ENCODE results near the gene B4GAT1. TPM values are rescaled to one million over a fixed set of nuclear protein-coding genes. Genes with fewer than 3 reads are reported as not detected.

B4GAT1 gene
- total RNA-seq, 1 experiment from 2014 or later, result 47.1 TPM

GRCh38 chr11:66346476-66347424 is 679 bp downstream of the B4GAT1 start:
- no peaks in the 10 kb centered on the region for H3K9me3 ChIP-seq (ENCODE audit: low read depth, low read length, poor library complexity, severe bottlenecking)
- ChIA-PET POLR2A (ENCODE audit: low non-redundant PET) (no interaction called here), CTCF (interaction anchor here (0.5 to 1.4 kb wide), 2 partner anchors 39 to 988 kb away, joined by 7 to 10 read pairs; no protein-coding TSS in a partner anchor)
- peak overlapping the region; percentile 78 for H3K4me3 ChIP-seq (ENCODE audit: low read depth, low read length, poor library complexity, severe bottlenecking)
- no peak for DNase-seq (ENCODE audit: low spot score)
- H3K4me1 ChIP-seq (ENCODE audit: insufficient read depth, low read length, poor library complexity, severe bottlenecking), result peaks cover 32% of the 10 kb centered on the region
- no TSS peak for BruUV-seq (replicated peaks)
- intact Hi-C loops (cut with micrococcal nuclease; ENCODE audit: unreplicated experiment), result no loop called here
- no peaks in the 10 kb centered on the region for H3K27me3 ChIP-seq (replicated peaks; ENCODE audit: insufficient read depth, low read depth, low read length, poor library complexity)
- peaks cover 3% of the 10 kb centered on the region for H3K36me3 ChIP-seq (ENCODE audit: insufficient read depth, low read length, poor library complexity, severe bottlenecking)
- TF ChIP-seq CTCF (conservative IDR thresholded peaks at IDR 0.05; ENCODE audit: low read depth, low read length) (no peak), EZH2 (IDR thresholded peaks at IDR 0.05; ENCODE audit: borderline replicate concordance, low read depth, low read length, poor library complexity, severe bottlenecking) (no peak)
- H3K27ac ChIP-seq (ENCODE audit: low read depth, low read length, poor library complexity, severe bottlenecking), result peak overlapping the region; percentile 87

- no TSS peak for BruUV-seq (replicated peaks)
- peaks cover 9% of the 10 kb centered on the region for H3K36me3 ChIP-seq (ENCODE audit: insufficient read depth, low read length, poor library complexity, severe bottlenecking)
- H3K27me3 ChIP-seq (replicated peaks; ENCODE audit: insufficient read depth, low read depth, low read length, poor library complexity), result no peaks in the 10 kb centered on the region
- DNase-seq (ENCODE audit: low spot score), result no peak
- ChIA-PET CTCF (interaction anchor here (0.5 to 0.6 kb wide), 2 partner anchors 48 to 708 kb away, joined by 3 to 4 read pairs; partner anchors contain the start of gene SIPA1), POLR2A (ENCODE audit: low non-redundant PET) (no interaction called here)
- TF ChIP-seq CTCF (conservative IDR thresholded peaks at IDR 0.05; ENCODE audit: low read depth, low read length), result no peak
- no peak for TF ChIP-seq EZH2 (IDR thresholded peaks at IDR 0.05; ENCODE audit: borderline replicate concordance, low read depth, low read length, poor library complexity, severe bottlenecking)
- intact Hi-C loops (cut with micrococcal nuclease; ENCODE audit: unreplicated experiment), result loop anchor here (2.0 kb wide), 1 partner anchor 32 kb away; no protein-coding TSS in a partner anchor
- H3K27ac ChIP-seq (ENCODE audit: low read depth, low read length, poor library complexity, severe bottlenecking), result peak overlapping the region; percentile 87
- H3K4me3 ChIP-seq (ENCODE audit: low read depth, low read length, poor library complexity, severe bottlenecking), result peak overlapping the region; percentile 78
- H3K9me3 ChIP-seq (ENCODE audit: low read depth, low read length, poor library complexity, severe bottlenecking), result no peaks in the 10 kb centered on the region
- H3K4me1 ChIP-seq (ENCODE audit: insufficient read depth, low read length, poor library complexity, severe bottlenecking), result peaks cover 32% of the 10 kb centered on the region
Observed at GRCh38 chr11:66345316-66345649, 2.1 kb downstream of the B4GAT1 start.

- peak within 1 kb of the TSS; percentile 78 for H3K4me3 ChIP-seq (ENCODE audit: low read depth, low read length, poor library complexity, severe bottlenecking)
- no peaks in the 10 kb centered on the region for H3K27me3 ChIP-seq (replicated peaks; ENCODE audit: insufficient read depth, low read depth, low read length, poor library complexity)
- peaks cover 32% of the 10 kb centered on the region for H3K4me1 ChIP-seq (ENCODE audit: insufficient read depth, low read length, poor library complexity, severe bottlenecking)
- intact Hi-C loops (cut with micrococcal nuclease; ENCODE audit: unreplicated experiment), result loop anchor here (2.0 kb wide), 1 partner anchor 32 kb away; no protein-coding TSS in a partner anchor
- POLR2A ChIA-PET (ENCODE audit: low non-redundant PET), result no interaction called here
- no peaks in the 10 kb centered on the region for H3K9me3 ChIP-seq (ENCODE audit: low read depth, low read length, poor library complexity, severe bottlenecking)
- peaks cover 9% of the 10 kb centered on the region for H3K36me3 ChIP-seq (ENCODE audit: insufficient read depth, low read length, poor library complexity, severe bottlenecking)
- CTCF ChIA-PET, result interaction anchor here (0.5 to 1.2 kb wide), 3 partner anchors 32 to 707 kb away, joined by 3 to 4 read pairs (median 4); partner anchors contain the start of gene SIPA1
- no TSS peak for BruUV-seq (replicated peaks)
- TF ChIP-seq EZH2 (IDR thresholded peaks at IDR 0.05; ENCODE audit: borderline replicate concordance, low read depth, low read length, poor library complexity, severe bottlenecking) (no peak), CTCF (conservative IDR thresholded peaks at IDR 0.05; ENCODE audit: low read depth, low read length) (0 out of 2 replicates have a peak, but pooled peaks have one; percentile 18)
- DNase-seq (ENCODE audit: low spot score), result peak; percentile 98
- H3K27ac ChIP-seq (ENCODE audit: low read depth, low read length, poor library complexity, severe bottlenecking), result peak within 1 kb of the TSS; percentile 87
Observed at GRCh38 chr11:66344550-66345315, 2.7 kb downstream of the B4GAT1 start, which contains the start of gene BRMS1. Gene BRMS1, minus strand, starts transcription at chr11:66345104. Its CDS starts 2,870 bp downstream, at chr11:66342234.

All from A673 (cell line).